C4-2B (cell line): ENCODE data around the gene SLC39A9.

Source experiments
- ZFX ChIP-seq: fragments of 450-650 bp; IDR thresholded peaks from 2 replicates; pipeline ENCODE4 v1.6.1; 2017
- TF ChIP-seq, protein P1 (sequence below): fragments of 450-650 bp; conservative IDR thresholded peaks from 2 replicates; pipeline ENCODE4 v1.5.1; 2017; ENCODE audit warnings: mild to moderate bottlenecking

- TF ChIP-seq, protein P1, sequence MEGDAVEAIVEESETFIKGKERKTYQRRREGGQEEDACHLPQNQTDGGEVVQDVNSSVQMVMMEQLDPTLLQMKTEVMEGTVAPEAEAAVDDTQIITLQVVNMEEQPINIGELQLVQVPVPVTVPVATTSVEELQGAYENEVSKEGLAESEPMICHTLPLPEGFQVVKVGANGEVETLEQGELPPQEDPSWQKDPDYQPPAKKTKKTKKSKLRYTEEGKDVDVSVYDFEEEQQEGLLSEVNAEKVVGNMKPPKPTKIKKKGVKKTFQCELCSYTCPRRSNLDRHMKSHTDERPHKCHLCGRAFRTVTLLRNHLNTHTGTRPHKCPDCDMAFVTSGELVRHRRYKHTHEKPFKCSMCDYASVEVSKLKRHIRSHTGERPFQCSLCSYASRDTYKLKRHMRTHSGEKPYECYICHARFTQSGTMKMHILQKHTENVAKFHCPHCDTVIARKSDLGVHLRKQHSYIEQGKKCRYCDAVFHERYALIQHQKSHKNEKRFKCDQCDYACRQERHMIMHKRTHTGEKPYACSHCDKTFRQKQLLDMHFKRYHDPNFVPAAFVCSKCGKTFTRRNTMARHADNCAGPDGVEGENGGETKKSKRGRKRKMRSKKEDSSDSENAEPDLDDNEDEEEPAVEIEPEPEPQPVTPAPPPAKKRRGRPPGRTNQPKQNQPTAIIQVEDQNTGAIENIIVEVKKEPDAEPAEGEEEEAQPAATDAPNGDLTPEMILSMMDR: no peak
- TF ChIP-seq ZFX: no peak
These were observed 2.6 kb upstream of the SLC39A9 start for GRCh38 chr14:69395929-69396328.
